ENCODE data around the gene OPRM1.

- TF ChIP-seq TAF1 (IDR thresholded peaks at IDR 0.05; ENCODE audit: low read depth, low read length) (no peak), EZH2 (IDR thresholded peaks at IDR 0.05; ENCODE audit: low read depth, low read length, severe bottlenecking) (no peak), CBX5 (IDR thresholded peaks at IDR 0.05; ENCODE audit: low read depth, low read length) (no peak), CTCF (IDR thresholded peaks at IDR 0.05; ENCODE audit: control extremely low read depth in 1 of 3, insufficient read depth in 1 of 3, low read depth in 1 of 3, low read length in 3 of 3) (no peak), KDM1A (IDR thresholded peaks at IDR 0.05; ENCODE audit: borderline replicate concordance, low read length) (no peak), TCF12 (IDR thresholded peaks at IDR 0.05; ENCODE audit: low read depth, low read length) (no peak), ZNF274 (IDR thresholded peaks at IDR 0.05; ENCODE audit: borderline replicate concordance, extremely low read depth, low read length) (no peak), JUN (IDR thresholded peaks at IDR 0.05; ENCODE audit: low read depth, low read length) (no peak), TEAD4 (IDR thresholded peaks at IDR 0.05; ENCODE audit: low read depth, low read length) (no peak), RAD21 (IDR thresholded peaks at IDR 0.05 in 1 of 2, conservative IDR thresholded peaks at IDR 0.05 in 1 of 2; ENCODE audit: low read depth in 2 of 2, low read length in 2 of 2) (no peak), POLR2AphosphoS5 (IDR thresholded peaks at IDR 0.05; ENCODE audit: low read depth, low read length) (no peak), RBBP5 (IDR thresholded peaks at IDR 0.05; ENCODE audit: borderline replicate concordance, low read depth, low read length) (no peak), GABPA (IDR thresholded peaks at IDR 0.05; ENCODE audit: borderline replicate concordance, insufficient read depth, low read length) (no peak), SUZ12 (IDR thresholded peaks at IDR 0.05; ENCODE audit: low read length) (no peak)
Observed at GRCh38 chr6:154251116-154251515, 212.1 kb downstream of the OPRM1 start.

All from H1 (cell line).